OCI-LY1 (cell line): Measurements from ENCODE around the gene PGS1.

Experiments
- CTCF ChIP-seq: fragments of 200-600 bp; sonication (generic), shearing (Covaris generic); IDR thresholded peaks from 2 replicates; pipeline ENCODE4 v1.5.1; 2017; ENCODE audit warnings: mild to moderate bottlenecking, antibody characterized with exemption, low read length, moderate library complexity, mixed read lengths
- EZH2 ChIP-seq: fragments of 200-600 bp; sonication (generic), shearing (Covaris generic); IDR thresholded peaks from 2 replicates; pipeline ENCODE4 v1.8.0; 2017; ENCODE audit warnings: borderline replicate concordance, mixed run types, mild to moderate bottlenecking, antibody characterized with exemption, low read length, moderate library complexity, mixed read lengths

- TF ChIP-seq CTCF (no peak), EZH2 (no peak)
Measured at GRCh38 chr17:78355045-78355641, 23.3 kb upstream of the PGS1 start.
